ENCODE results near the gene ATG16L1. TPM values are rescaled to one million over a fixed set of nuclear protein-coding genes. Genes with fewer than 3 reads are reported as not detected.
A peak's percentile ranks its signal among the peaks of the same experiment; 100 is the strongest.

The ATG16L1 gene
- total and polyA plus RNA-seq, 10 of the 15 experiments (the other 5 are each of a cell fraction or from before 2014, with no cell fraction given) = 5.2 to 26.6 (median 15.6) TPM

GRCh38 chr2:233225230-233226068, 26.0 kb upstream of the ATG16L1 start:
- no peak overlapping the region for H3K4me2 ChIP-seq (ENCODE audit: control insufficient read depth, insufficient read depth)
- no peak overlapping the region; the same call in 1 of the 2 replicates for H2AFZ ChIP-seq (ENCODE audit: control insufficient read depth, low read depth, low read length)
- peak; percentile 18 for FAIRE-seq
- no peak overlapping the region for H3K9ac ChIP-seq (ENCODE audit: control insufficient read depth, insufficient read depth, low read length)
- 69% methylated on average over 5 of the region's 5 CpGs for WGBS (ENCODE audit: insufficient coverage, insufficient replicate concordance, low lambda C conversion rate, missing lambda C conversion rate)
- H3K9me3 ChIP-seq (replicated peaks; ENCODE audit: control insufficient read depth, insufficient read depth, low read length) = no peaks in the 10 kb centered on the region; the same call in 2 of the 3 replicates
- no peaks in the 10 kb centered on the region for H3K79me2 ChIP-seq (ENCODE audit: control insufficient read depth, insufficient read depth, low read length)
- no peak overlapping the region for H3K4me3 ChIP-seq
- SMC1A ChIA-PET (ENCODE audit: uncharacterized antibody, unreplicated experiment) = interaction anchor here (1.1 to 4.3 kb wide), 6 partner anchors 9 to 142 kb away, joined by 6 to 34 read pairs (median 18); partner anchors contain the start of gene ATG16L1
- intact Hi-C loops (cut with micrococcal nuclease; ENCODE audit: unreplicated experiment) = no loop called here
- RAD21 ChIA-PET (ENCODE audit: unreplicated experiment) = interaction anchor here (0.7 to 3.1 kb wide), 3 partner anchors 15 to 143 kb away, joined by 4 to 17 read pairs (median 7); no protein-coding TSS in a partner anchor
- H3K36me3 ChIP-seq (ENCODE audit: control insufficient read depth in 2 of 2, insufficient read depth in 2 of 2, low read length in 1 of 2) = no peaks in the 10 kb centered on the region
- in situ Hi-C loops (cut with MboI) = no loop called here
- no peak overlapping the region for H3K27ac ChIP-seq (ENCODE audit: control insufficient read depth, insufficient read depth)
- no peaks in the 10 kb centered on the region for H4K20me1 ChIP-seq (ENCODE audit: control insufficient read depth, insufficient read depth)
- peaks cover 28% of the 10 kb centered on the region for H3K4me1 ChIP-seq (ENCODE audit: control insufficient read depth, insufficient read depth, low read length)
- H3K27me3 ChIP-seq (replicated peaks in 1 of 2; ENCODE audit: control insufficient read depth in 2 of 2, insufficient read depth in 2 of 2, low read length in 1 of 2) = no peaks in the 10 kb centered on the region
- no TSS peak for BruUV-seq (replicated peaks)
- ATAC-seq = no peak
- TF ChIP-seq IKZF2 (IDR thresholded peaks at IDR 0.05) (no peak), HDAC6 (IDR thresholded peaks at IDR 0.05; ENCODE audit: unreplicated experiment) (no peak), ASH2L (IDR thresholded peaks at IDR 0.05; ENCODE audit: borderline replicate concordance, low read depth) (no peak), CUX1 (IDR thresholded peaks at IDR 0.05; ENCODE audit: insufficient replicate concordance, low read depth, low read length) (no peak), SMARCA5 (IDR thresholded peaks at IDR 0.05) (no peak), LARP7 (IDR thresholded peaks at IDR 0.05) (no peak), BRCA1 (IDR thresholded peaks at IDR 0.05; ENCODE audit: low read depth, low read length) (no peak)
- POLR2A ChIA-PET = interaction anchor here (0.8 to 2.5 kb wide), 2 partner anchors 23 to 156 kb away, joined by 3 to 16 read pairs; no protein-coding TSS in a partner anchor
- CTCF ChIA-PET = interaction anchor here (0.8 to 3.6 kb wide), 5 partner anchors 16 to 373 kb away, joined by 3 to 20 read pairs (median 7); partner anchors contain the start of gene ATG16L1
- no peak for DNase-seq (ENCODE audit: low read depth, low spot score)
